GM12872 (cell line): Measurements from ENCODE around the gene SLC25A11.

ENCODE experiments used
- CTCF ChIP-seq: IDR thresholded peaks from 3 replicates; pipeline ENCODE4 v1.5.1; 2011; ENCODE audit warnings: low read depth, mild to moderate bottlenecking, low read length, moderate library complexity; ENCODE audit not compliant: insufficient read depth

The SLC25A11 gene

GRCh38 chr17:4935650-4936049 is 4.2 kb downstream of the SLC25A11 start:
- TF ChIP-seq CTCF: no peak

- TF ChIP-seq CTCF: peak; percentile 30; the same call in 1 of the 3 replicates
Observed at GRCh38 chr17:4934173-4934979, 5.5 kb downstream of the SLC25A11 start.

GRCh38 chr17:4933646-4934045 is 6.2 kb downstream of the SLC25A11 start:
- TF ChIP-seq CTCF: no peak

GRCh38 chr17:4932756-4933155 is 7.1 kb downstream of the SLC25A11 start:
- no peak for TF ChIP-seq CTCF

- TF ChIP-seq CTCF: no peak
Observed at GRCh38 chr17:4931963-4932362, 7.9 kb downstream of the SLC25A11 start, which contains the start of gene GP1BA. Gene GP1BA, plus strand, starts transcription at chr17:4932277. Its CDS starts 328 bp downstream, at chr17:4932605.

- no peak for TF ChIP-seq CTCF
Observed at GRCh38 chr17:4928881-4929280, 11.0 kb downstream of the SLC25A11 start.

- TF ChIP-seq CTCF: no peak
Observed at GRCh38 chr17:4921320-4921719, 18.5 kb downstream of the SLC25A11 start.
